NCI-H187 treated with DMSO at 0.1 percent for 48 hours (cell line): Measurements from ENCODE around the gene LRP8.

ENCODE experiments used
- DNase-seq: peaks from one replicate; lab custom pipeline; 2025; lab: John Stamatoyannopoulos, UW

Gene LRP8

DNA sequence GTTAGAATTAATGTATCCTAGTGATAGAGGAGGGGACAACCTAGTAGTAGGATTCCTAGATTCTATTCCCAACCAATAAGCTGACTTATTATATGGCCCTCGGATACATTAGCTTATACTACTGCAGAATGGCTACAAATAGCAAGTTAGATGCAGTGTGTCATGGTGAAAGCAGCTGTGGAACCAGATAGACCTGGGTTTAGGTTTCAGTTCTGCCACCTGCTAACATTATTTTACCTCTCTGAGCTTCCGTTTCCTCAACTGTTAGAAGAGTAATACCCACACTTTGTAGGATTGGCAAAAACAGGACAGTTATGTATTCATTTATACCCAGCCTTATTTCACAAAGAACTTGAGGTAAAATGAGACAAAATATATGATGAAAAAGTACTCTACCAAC, 67.9 kb downstream of the LRP8 start:
- no peak for DNase-seq

DNA sequence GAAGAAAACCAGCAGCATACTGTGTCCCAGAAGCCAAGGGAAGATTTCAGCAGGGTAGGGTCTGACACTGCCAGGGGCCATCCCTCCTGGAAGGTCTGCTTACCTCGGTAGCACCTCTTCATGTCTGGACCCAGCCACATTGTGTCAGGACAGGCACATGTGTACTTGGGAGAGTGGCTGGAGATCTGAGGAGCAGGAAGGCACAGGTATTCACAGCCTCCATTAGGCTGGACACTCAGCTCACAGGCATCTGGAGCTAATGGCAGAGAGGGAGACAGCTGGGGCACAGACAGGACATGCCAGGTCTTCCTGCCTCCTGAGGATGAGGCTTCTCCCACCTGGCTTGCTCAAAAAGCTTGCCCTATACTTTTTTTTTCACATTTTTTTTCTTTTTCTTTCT, 69.7 kb downstream of the LRP8 start:
- no peak for DNase-seq

DNA sequence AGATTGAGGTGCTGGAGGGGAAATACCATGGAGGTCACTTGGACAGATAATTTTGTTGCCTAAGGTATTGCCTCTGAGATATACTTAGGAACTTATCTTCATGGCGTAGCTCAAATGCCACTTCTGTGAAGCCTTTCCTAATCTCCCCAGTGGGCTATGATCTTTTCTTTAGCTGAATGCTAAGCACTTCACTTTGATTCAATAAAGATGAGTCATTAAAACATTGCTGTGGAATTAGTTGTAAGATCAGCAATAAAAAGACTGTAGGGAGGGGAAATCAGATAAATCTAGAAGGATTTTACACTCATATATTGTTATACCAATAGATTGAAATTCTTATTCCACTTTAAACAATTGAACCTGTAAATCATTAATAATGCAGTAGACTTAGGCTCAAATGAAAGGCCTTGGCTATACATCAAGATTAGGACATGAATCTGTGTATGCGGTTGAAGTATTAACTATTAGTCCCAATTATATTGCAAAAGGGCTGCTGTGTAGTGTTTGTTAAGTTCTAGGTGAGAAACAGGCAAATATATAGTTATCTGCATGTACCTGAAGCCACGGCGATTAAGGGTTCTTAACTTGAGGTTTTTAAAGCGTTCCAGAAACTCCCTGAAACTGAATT, 70.3 kb downstream of the LRP8 start:
- no peak for DNase-seq

DNA sequence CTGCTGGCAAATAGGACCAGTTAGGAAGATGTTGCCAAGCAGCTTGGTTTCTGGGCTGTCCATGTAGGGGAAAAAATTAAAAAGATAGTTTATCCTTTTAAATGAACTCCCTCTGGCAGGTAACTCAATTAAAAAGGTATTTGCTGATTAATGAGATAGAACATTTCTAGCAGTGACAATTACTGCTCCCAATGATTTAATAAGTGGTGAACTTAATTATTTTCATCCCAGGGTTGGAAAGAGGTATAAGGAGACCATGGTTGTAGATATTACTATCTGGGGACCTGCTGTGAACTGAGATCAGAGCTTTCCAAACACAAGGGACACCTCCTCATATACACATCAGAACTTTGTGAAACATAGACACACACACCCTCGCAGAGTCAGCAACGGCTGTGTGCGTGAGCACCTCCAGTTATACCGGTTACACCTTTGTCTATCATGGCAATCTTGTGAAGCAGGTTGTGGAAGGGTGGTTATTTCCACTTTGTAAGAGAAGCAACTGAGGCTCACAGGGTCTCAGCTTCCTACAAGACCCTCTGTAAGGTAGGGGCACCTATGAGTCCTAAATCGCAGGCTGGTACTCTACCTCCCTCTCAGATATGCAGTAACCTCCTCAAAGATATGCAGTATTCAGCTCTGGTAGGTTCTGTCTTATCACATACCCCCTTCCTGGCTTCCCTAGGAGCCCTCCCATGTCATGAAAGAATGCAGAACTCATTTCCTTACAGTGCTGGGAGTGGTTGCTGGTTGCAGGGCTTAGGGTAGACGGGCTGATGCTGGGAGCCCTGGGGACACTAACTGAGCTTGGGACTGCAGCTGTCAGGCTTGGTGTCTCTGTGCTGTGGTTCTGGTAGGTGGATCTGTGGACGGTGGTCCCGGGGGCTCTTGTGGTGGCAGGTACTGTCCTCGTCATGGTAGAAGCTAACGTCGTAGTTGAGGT, 71.1 kb downstream of the LRP8 start:
- DNase-seq = no peak

DNA sequence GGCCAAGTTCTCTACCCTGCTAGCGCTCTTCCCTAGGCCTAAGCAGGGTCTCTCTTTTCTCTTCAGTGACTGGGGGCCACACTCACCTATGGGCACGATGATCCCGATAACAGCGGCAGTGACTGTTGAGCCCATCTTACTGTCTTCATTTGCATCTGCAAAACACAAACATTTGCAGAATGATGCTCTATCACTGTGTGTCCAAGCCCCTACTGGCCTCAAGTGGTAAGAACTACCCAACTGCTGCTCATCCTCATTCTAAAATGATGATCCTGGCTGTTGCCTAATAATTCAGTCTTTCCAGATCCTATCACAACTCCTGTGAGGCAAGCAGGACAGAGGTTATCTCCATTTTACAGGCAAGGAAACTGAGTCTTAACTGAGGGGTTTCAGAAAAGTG, 72.8 kb downstream of the LRP8 start:
- no peak for DNase-seq

DNA sequence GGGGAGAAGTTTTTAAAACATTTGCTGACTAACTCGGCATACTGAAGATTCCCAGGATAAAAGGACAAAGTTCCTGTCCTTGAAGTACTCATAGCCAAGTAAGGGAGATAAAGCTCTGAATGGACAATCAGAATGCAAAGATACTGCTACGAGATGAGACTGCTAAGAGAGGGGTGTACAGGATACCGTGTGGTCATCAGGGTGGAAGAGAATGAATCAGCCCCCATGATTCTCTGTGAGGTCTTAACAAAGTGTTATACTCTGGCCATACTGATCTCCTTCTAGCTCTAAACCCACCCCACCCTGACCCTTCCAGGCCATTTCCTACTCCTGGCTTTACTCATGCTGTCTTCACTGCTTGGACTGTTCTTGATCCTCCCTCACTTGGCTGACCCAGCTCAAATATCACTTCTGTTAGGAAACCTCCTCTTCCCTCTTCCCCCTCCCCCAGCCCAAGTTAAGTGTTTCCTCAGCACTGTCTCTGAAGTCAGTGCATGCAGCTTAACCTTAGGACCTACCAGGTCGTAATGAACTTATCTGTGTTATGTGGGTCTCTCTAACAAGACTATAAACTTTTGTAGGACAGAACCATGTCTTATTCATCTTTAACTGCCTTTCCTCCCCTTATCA, 73.7 kb downstream of the LRP8 start:
- DNase-seq = no peak

DNA sequence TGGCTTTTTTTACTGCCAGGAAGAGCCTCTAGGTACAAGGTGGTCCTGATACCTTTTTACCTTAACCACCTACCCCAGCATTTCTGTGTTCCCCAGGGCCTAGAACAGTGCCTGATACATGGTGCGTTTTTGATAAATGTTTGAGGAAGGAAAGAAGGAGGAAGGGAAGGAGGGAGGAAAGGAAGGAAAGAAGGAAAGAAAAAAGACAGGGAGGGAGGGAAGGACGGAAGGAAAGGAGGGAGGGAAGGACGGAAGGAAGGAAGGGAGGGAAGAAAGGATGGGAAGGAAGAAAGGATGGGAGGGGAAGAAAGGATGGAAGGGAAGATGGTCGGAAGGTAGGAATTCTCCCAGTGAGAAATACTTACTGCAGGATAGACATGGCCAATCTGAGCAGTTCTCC, 77.5 kb downstream of the LRP8 start:
- DNase-seq = no peak

DNA sequence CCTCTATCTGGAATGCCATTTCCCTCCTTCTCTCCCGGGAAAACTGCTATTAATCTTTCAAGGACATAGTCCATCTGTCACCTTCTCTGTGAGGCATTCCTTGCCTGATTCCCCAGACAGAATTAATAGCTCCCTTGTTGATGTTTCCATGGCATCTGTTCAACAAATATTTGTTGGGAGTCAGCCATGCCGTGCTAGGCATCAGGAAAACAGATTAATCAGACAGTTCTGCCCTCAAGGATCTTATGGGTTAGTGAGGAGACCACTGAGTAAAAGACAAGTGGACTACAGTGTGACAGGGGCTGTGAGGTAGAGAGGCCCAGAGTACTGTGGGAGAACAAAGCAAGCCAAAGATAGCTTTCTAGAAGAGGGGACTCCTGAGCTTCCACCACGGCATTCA, 78.2 kb downstream of the LRP8 start:
- DNase-seq = no peak

DNA sequence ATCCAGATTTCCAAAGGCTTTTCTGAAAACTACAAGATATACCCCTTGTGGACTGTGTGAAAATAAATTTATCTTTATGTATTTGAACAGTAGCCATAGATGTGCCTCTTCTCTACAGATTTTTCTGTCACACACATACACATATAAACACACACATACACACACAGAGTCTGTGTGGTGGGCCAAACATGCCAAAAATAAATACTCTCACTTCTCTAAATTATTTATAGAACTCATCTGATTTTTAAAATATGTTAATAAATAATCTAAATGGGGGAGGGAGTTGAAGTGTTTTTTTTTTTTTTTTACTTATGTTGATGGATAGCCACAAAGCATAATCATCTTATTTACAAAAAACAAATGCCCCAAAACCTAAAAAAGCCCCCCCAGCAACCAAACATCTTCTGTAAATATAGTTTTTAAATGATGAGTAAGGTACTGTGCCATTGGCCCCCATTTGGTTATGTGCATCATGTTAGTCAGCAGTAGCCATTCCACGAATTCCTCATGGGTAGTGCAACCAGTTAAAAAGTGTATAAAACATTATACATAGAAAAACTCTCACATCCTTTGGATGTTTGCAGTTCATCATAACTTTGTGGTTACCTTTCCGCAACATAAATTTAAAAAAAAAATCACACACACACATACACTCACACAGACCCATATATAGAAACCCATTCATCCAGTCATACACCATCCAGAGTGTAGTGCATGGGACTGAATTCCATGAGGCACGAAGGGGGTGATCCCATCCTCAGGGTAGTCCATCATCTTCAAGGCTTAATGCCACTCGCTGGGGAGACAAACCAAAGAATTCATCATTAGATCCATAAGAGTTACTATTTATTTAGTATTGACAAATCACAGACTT, 81.4 kb downstream of the LRP8 start:
- DNase-seq = no peak

DNA sequence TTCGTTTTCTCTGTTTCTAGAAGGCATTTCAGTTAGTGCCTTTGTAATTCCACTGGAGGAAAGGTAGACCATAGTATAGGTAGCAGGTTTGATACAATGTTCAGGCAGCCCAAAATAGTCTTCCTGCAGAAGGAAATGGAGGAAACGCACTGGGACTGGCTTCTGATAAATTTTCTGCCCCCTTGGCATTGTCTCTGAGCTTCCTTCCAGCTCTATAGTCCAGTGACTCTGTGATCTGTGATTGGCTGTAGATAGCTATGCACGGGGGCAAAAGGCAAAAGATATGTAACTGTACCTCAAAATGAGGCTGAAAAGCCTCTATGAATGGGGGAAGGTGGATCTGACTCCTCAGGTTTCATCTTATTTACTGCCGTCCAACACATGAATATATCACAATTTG, 83.7 kb downstream of the LRP8 start:
- DNase-seq = no peak

DNA sequence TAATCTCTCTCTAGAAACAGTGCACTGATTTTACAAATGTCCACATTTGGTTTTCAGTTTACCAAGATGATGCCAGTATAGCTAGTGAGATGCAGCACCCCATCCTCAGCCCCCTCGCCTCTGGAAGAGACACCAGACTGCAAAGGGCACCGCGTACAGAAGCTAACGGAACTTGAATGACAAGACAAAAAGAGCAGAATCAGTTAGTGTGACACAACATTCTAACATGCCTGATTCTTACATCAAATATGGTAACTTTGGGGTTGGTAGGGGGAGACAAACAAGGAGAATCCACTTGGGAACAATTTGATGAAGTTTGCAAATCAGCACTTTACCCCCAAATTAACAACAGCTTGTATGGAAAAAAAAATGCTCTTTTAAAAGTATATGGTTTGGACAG, 85.5 kb downstream of the LRP8 start:
- no peak for DNase-seq

DNA sequence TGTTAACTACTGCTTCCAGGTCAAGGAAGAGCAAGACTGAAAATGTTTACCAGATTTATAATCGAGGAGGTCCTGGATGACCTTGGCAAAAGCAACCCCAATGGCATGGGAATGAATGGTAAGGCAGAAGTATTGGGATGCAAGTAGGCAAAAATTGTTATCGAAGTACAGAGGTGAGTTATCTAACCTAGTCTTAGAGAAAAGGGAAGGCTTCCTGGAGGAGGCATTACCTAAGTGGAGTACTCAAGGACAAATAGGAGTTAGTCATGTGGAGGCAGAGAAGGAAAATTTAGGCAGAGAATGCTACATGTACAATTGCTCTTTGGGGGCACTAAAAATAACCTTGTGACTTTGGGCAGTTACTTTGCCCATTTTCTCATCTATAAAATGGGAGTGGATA, 86.0 kb downstream of the LRP8 start:
- DNase-seq = no peak

DNA sequence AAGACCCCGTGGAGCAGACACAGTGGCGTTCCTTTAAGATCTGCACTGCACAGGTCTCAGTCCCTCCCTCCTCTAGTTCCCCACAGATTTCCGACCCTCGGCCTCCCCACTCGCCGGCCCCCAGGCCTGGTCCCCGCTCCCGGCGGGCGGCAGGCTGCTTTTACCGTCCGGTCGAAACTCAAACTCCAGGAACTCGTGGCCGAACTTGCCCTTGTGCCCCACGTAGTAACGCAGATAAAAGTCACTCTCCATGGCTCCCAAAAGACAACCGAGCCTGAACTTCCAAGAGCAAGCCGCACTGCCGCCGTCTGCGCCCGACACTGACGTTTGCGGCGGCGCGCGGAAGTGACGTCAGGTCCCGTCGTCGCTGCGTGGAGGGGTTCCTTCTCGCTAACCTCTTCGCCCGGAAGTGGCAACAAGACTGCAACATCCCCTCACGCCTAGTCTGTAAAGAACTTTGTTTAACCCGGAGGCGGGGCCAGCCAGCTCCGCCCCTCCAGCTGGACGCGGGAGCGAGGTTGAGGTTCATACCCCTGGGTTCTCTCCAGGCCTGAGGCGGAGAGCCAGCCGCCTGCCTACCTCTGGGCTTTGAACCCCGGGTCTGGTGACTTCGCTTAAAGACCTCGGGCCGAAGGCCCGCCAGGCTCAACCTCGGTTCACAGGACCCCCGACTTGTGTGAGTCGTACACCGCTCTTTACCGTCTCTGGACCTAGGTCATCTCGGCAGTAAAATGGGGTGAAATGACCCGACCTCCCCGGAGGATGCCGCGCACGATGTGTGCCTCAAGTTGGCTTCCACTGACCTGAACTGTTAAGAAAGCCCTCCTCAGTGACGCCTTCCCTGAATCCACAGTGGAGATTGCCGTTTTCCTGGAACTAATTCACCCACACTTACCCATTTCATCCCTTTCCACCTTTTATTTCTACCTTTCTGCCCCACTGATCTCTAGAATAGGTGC, 89.4 kb downstream of the LRP8 start, which contains the start of gene MAGOH:
Gene MAGOH, minus strand, starts transcription at position 322 of the 959 bp plus-strand sequence. Its CDS starts 70 bp downstream, at position 252.
- DNase-seq = peak; percentile 54

DNA sequence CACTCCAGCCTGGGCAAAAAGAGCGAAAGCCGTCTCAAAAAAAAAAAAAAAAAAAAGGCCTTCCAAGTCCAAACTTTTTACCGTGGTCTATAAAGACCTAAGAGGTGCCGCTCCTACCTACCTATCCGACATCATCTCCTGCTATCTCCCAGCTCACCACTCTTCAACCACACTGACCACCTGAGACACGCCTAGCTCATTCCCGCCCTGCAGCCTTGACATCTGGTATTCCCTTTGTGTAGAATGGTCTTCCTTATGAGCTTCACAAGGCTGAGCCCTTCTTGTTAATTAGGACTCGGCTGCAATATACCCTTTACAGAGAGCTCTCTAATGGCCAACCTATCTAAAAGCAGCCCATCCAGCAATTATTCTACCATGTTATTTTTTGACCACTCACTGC, 90.2 kb downstream of the LRP8 start:
- DNase-seq = no peak

DNA sequence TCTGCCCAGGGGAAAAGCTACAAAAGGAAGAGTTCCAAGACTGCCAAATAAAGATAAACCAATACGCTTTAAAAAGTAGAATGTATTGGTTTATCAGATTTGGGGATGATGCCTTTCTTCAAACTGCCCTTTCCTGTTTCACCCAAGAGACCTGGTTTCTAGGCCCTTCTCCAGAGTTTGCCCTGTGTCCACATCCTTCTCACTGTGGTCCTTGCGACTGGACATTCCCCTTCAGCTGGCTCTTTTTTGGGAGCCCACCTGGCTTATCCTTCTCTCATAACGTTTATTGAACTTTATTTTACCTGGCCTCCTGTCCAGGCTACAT, 106.9 kb downstream of the LRP8 start:
- DNase-seq = no peak

DNA sequence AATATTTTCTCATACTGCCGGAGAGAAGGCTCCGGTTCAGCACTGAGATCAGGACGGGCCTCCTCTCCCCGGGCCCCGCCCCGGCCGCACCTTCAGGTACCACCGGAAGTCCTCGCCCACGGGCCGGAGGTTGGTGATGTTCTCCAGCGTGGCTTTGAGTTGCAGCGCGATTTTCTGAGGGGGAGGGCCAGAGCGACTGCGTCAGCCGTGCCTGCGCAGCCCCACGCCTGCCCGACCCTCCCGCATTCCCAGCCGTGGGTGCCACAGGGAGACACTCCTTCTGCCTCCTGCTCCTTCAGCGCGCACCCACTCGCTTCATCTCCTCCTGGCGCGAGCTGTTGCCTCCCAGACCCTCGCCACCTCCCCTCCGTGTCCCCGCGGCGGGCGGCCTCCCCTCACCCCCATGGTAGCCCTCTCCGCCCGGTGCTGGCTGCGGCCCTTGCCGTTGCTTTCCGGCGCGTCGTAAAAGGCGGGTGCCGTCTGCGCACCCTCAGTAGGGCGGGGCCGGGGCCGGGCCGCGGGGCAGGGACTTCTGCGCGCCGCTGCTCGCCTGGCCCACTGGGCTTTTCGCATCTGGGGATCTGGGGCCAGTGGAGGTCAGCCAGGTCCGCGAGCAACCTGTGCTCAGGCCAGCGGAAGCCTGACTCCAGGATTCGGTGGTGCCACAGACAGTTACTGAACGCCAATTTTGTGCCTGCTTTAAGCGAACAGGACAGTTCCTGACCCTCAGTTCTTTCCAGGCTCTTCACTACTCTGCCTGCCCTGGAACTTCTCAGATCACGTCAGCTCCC, 107.5 kb downstream of the LRP8 start, which contains the start of gene CZIB:
Gene CZIB, minus strand, starts transcription at position 464 of the 791 bp plus-strand sequence. Its CDS starts 59 bp downstream, at position 405.
- peak; percentile 80 for DNase-seq

DNA sequence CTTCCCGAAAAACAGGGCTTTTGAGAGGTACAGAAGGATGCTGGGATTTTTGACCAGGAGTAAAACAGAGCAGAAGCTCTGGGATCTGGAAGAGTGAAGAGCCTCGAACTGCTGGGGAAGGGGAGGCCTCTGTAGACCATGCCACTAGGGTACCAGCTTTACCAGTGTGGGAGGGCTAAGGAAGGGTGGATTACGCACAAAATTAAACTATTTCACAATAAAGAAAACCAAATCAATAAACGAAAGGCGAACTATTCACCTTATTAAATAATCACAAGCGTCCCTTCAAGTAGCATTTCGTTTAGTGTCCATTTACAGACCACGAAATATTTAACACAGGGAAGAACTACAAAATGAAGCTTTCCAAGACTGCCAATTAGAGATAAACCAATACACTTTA, 108.2 kb downstream of the LRP8 start:
- DNase-seq = no peak

DNA sequence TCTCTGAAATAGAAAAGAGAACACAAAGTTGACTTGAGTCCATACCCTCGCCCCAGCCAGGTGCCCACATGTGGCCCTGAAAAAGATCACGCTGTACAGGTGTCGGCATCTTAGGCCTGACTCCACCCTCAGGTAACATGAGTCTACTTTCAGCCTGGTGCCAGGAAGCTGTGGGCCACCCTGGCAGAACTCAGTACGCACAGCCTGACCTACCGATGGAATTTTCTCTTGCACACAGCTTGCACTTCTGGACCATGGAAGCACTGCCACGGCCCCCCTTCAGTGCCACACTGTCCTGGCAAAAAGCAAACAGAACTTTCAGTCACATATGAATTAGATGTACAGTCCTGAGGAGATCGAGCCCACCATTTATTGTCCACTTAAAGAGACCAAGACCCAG, 109.7 kb downstream of the LRP8 start:
- DNase-seq = no peak

DNA sequence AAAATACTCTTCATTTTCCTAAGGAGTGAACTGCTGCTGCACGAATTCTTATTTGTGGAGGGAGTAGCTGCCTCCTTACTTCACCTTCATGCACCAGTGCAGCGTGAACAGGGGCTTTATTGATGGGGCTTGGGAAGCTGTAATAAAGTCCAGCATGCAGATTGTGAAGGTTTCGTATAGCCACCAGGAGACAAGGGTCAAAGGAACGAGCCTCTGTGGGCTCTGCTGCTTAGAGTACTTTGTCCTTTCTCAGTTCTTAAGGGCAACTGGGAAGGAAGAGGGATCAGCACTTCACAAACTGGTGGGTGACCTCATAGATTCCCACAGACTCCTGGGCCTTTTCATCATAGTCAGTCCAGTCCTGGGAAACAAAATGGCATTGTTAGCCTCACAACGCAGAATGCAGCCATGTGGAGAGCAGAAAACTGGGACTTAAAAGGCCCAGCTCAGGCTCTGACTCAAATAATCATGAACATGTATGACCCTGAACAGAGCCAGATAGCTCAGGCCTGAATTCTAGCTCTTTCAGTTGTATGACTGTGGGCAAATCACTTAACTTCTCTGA, 113.4 kb downstream of the LRP8 start:
- no peak for DNase-seq

DNA sequence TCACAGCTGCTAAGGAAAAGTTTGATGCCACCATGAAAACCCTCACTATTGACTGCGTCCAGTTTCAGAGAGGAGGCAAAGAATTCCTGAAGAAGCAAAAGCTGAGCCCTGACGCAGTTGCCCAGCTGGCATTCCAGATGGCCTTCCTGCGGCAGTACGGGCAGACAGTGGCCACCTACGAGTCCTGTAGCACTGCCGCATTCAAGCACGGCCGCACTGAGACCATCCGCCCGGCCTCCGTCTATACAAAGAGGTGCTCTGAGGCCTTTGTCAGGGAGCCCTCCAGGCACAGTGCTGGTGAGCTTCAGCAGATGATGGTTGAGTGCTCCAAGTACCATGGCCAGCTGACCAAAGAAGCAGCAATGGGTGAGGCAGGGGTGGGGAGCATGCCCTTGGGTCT, 116.9 kb downstream of the LRP8 start:
- DNase-seq = no peak
